ENCODE measurements around the gene FGFR4.

FGFR4 gene

GRCh38 chr5:177132136-177133095 is 45.7 kb downstream of the FGFR4 start:
- peak overlapping the region; percentile 92 for H3K9ac ChIP-seq (ENCODE audit: low read length)
- peak overlapping the region; percentile 77 for H2BK120ac ChIP-seq (ENCODE audit: low read depth, low read length)
- peak overlapping the region; percentile 88 for H2AFZ ChIP-seq (ENCODE audit: low read depth, low read length)
- peak overlapping the region; percentile 35 for H2BK5ac ChIP-seq (ENCODE audit: low read depth, low read length, poor library complexity, severe bottlenecking)
- peaks cover 0 to 24% of the 10 kb centered on the region in 2 experiments for H3K36me3 ChIP-seq (ENCODE audit: control insufficient read depth in 1 of 2, insufficient read depth in 2 of 2, low read depth in 1 of 2, low read length in 2 of 2)
- H3K14ac ChIP-seq (ENCODE audit: low read length in 2 of 2), result peak overlapping the region in 1 of 2 experiments; percentile 96
- no peak overlapping the region for H3K27ac ChIP-seq (ENCODE audit: low read length, poor library complexity, severe bottlenecking)
- H4K8ac ChIP-seq (ENCODE audit: low read length), result peak overlapping the region; percentile 99
- H3K4me1 ChIP-seq (ENCODE audit: control insufficient read depth, insufficient read depth, low read depth, low read length), result peaks cover 28% of the 10 kb centered on the region
- H4K91ac ChIP-seq (ENCODE audit: low read length), result peak overlapping the region; percentile 97
- peak overlapping the region in 1 of 2 experiments; percentile 97 for H2BK12ac ChIP-seq (ENCODE audit: low read length in 2 of 2)
- peak overlapping the region; percentile 98 for H2BK15ac ChIP-seq (ENCODE audit: low read depth, poor library complexity, severe bottlenecking)
- peak; percentile 48 for DNase-seq
- peak overlapping the region; percentile 99 for H3K4ac ChIP-seq (ENCODE audit: low read depth in 1 of 2, low read length in 2 of 2)
- peak overlapping the region; percentile 37 to 57 for H3K4me3 ChIP-seq (ENCODE audit: insufficient read depth in 1 of 2, low read depth in 1 of 2, low read length in 2 of 2)
- no peaks in the 10 kb centered on the region for H3K9me3 ChIP-seq (ENCODE audit: control insufficient read depth, low read length)
- H3K79me1 ChIP-seq (replicated peaks; ENCODE audit: low read length, poor library complexity, severe bottlenecking), result peaks cover 6% of the 10 kb centered on the region
- peak overlapping the region in 1 of 2 experiments; percentile 23 for H3K23ac ChIP-seq (ENCODE audit: low read length in 2 of 2)
- H3K27me3 ChIP-seq (ENCODE audit: control insufficient read depth in 1 of 2, insufficient read depth in 1 of 2, low read length in 2 of 2), result no peaks in the 10 kb centered on the region
- H2AK5ac ChIP-seq (ENCODE audit: low read length, severe bottlenecking), result peak overlapping the region; percentile 72
- 5% methylated on average over 50 of the region's 100 CpGs for WGBS
- H3K18ac ChIP-seq (ENCODE audit: low read depth in 1 of 2, low read length in 2 of 2), result peak overlapping the region; percentile 99 to 100
- H3K4me2 ChIP-seq (ENCODE audit: low read length, poor library complexity, severe bottlenecking), result peak overlapping the region; percentile 63

- H4K91ac ChIP-seq (ENCODE audit: low read length), result peak within 1 kb of the TSS; percentile 99
- H3K14ac ChIP-seq (ENCODE audit: low read length in 2 of 2), result peak within 1 kb of the TSS in 1 of 2 experiments; percentile 99
- H3K79me1 ChIP-seq (replicated peaks; ENCODE audit: low read length, poor library complexity, severe bottlenecking), result peaks cover 6% of the 10 kb centered on the region
- DNase-seq, result peak; percentile 78
- peak within 1 kb of the TSS; percentile 97 for H2BK120ac ChIP-seq (ENCODE audit: low read depth, low read length)
- peak within 1 kb of the TSS; percentile 88 for H2AFZ ChIP-seq (ENCODE audit: low read depth, low read length)
- H2AK5ac ChIP-seq (ENCODE audit: low read length, severe bottlenecking), result peak within 1 kb of the TSS; percentile 94
- H4K8ac ChIP-seq (ENCODE audit: low read length), result peak within 1 kb of the TSS; percentile 100
- H3K27ac ChIP-seq (ENCODE audit: low read length, poor library complexity, severe bottlenecking), result peak within 1 kb of the TSS; percentile 51
- peak within 1 kb of the TSS; percentile 97 for H3K4me2 ChIP-seq (ENCODE audit: low read length, poor library complexity, severe bottlenecking)
- H3K23ac ChIP-seq (ENCODE audit: low read length in 2 of 2), result peak within 1 kb of the TSS; percentile 92 to 98
- peaks cover 6 to 32% of the 10 kb centered on the region in 2 experiments for H3K36me3 ChIP-seq (ENCODE audit: control insufficient read depth in 1 of 2, insufficient read depth in 2 of 2, low read depth in 1 of 2, low read length in 2 of 2)
- WGBS, result 2% methylated on average over 68 of the region's 93 CpGs
- H3K4ac ChIP-seq (ENCODE audit: low read depth in 1 of 2, low read length in 2 of 2), result peak within 1 kb of the TSS; percentile 99
- H3K4me3 ChIP-seq (ENCODE audit: insufficient read depth in 1 of 2, low read depth in 1 of 2, low read length in 2 of 2), result peak within 1 kb of the TSS; percentile 80 to 83
- peak within 1 kb of the TSS; percentile 21 to 97 for H2BK12ac ChIP-seq (ENCODE audit: low read length in 2 of 2)
- peak within 1 kb of the TSS; percentile 98 for H2BK15ac ChIP-seq (ENCODE audit: low read depth, poor library complexity, severe bottlenecking)
- H3K4me1 ChIP-seq (ENCODE audit: control insufficient read depth, insufficient read depth, low read depth, low read length), result peaks cover 28% of the 10 kb centered on the region
- H3K9me3 ChIP-seq (ENCODE audit: control insufficient read depth, low read length), result no peaks in the 10 kb centered on the region
- peak within 1 kb of the TSS; percentile 92 for H3K9ac ChIP-seq (ENCODE audit: low read length)
- H3K18ac ChIP-seq (ENCODE audit: low read depth in 1 of 2, low read length in 2 of 2), result peak within 1 kb of the TSS; percentile 99 to 100
- H2BK5ac ChIP-seq (ENCODE audit: low read depth, low read length, poor library complexity, severe bottlenecking), result peak within 1 kb of the TSS; percentile 78
- H3K27me3 ChIP-seq (ENCODE audit: control insufficient read depth in 1 of 2, insufficient read depth in 1 of 2, low read length in 2 of 2), result no peaks in the 10 kb centered on the region
Observed at GRCh38 chr5:177133096-177133852, 46.6 kb downstream of the FGFR4 start, which contains the start of gene NSD1. Gene NSD1, plus strand, starts transcription at chr5:177133773. Its CDS starts 1,331 bp downstream, at chr5:177135104.

GRCh38 chr5:177133853-177134696 is 47.4 kb downstream of the FGFR4 start:
- Histone ChIP-seq H3K27me3 (ENCODE audit: control insufficient read depth in 1 of 2, insufficient read depth in 1 of 2, low read length in 2 of 2) (no peaks in the 10 kb centered on the region), H2BK12ac (ENCODE audit: low read length in 2 of 2) (peak overlapping the region in 1 of 2 experiments; percentile 54), H3K27ac (ENCODE audit: low read length, poor library complexity, severe bottlenecking) (peak overlapping the region; percentile 51), H2BK5ac (ENCODE audit: low read depth, low read length, poor library complexity, severe bottlenecking) (peak overlapping the region; percentile 78), H2BK15ac (ENCODE audit: low read depth, poor library complexity, severe bottlenecking) (peak overlapping the region; percentile 85), H3K36me3 (ENCODE audit: control insufficient read depth in 1 of 2, insufficient read depth in 2 of 2, low read depth in 1 of 2, low read length in 2 of 2) (peaks cover 11 to 36% of the 10 kb centered on the region in 2 experiments), H3K9ac (ENCODE audit: low read length) (peak overlapping the region; percentile 92), H4K91ac (ENCODE audit: low read length) (peak overlapping the region; percentile 99), H3K4me2 (ENCODE audit: low read length, poor library complexity, severe bottlenecking) (peak overlapping the region; percentile 97), H2AK5ac (ENCODE audit: low read length, severe bottlenecking) (peak overlapping the region; percentile 94), H2BK120ac (ENCODE audit: low read depth, low read length) (peak overlapping the region; percentile 97), H2AFZ (ENCODE audit: low read depth, low read length) (peak overlapping the region; percentile 48), H4K8ac (ENCODE audit: low read length) (peak overlapping the region; percentile 100), H3K4me3 (ENCODE audit: insufficient read depth in 1 of 2, low read depth in 1 of 2, low read length in 2 of 2) (peak overlapping the region; percentile 80 to 83), H3K79me1 (replicated peaks; ENCODE audit: low read length, poor library complexity, severe bottlenecking) (peaks cover 6% of the 10 kb centered on the region), H3K4me1 (ENCODE audit: control insufficient read depth, insufficient read depth, low read depth, low read length) (peaks cover 29% of the 10 kb centered on the region), H3K9me3 (ENCODE audit: control insufficient read depth, low read length) (no peaks in the 10 kb centered on the region), H3K4ac (ENCODE audit: low read depth in 1 of 2, low read length in 2 of 2) (peak overlapping the region; percentile 80 to 96), H3K18ac (ENCODE audit: low read depth in 1 of 2, low read length in 2 of 2) (peak overlapping the region; percentile 99 to 100), H3K14ac (ENCODE audit: low read length in 2 of 2) (peak overlapping the region in 1 of 2 experiments; percentile 99), H3K23ac (ENCODE audit: low read length in 2 of 2) (peak overlapping the region; percentile 92 to 98)
- DNase-seq, result peak; percentile 61
- under 1% methylated on average over 54 of the region's 83 CpGs for WGBS
